Vagina (tissue), 2 donors: ENCODE results near the gene CBX2.

ENCODE experiments used
- CTCF ChIP-seq, 3 experiments: fragments of 450-650 bp in 2 of 3; fragments of 200-600 bp in 1 of 3; sonication (generic) in 1 of 3; IDR thresholded peaks; one replicate each; pipeline ENCODE4 v1.5.1; 2017 to 2019; ENCODE audit warnings: antibody characterized with exemption in 3 of 3, mild to moderate bottlenecking in 2 of 3, moderate library complexity in 2 of 3
- POLR2A ChIP-seq, 2 donors: fragments of 450-650 bp; IDR thresholded peaks; one replicate each; pipeline ENCODE4 v1.6.1; 2017; ENCODE audit warnings: antibody characterized with exemption in 2 of 2, mild to moderate bottlenecking in 2 of 2, moderate library complexity in 2 of 2
- POLR2AphosphoS5 ChIP-seq, 2 donors: sonication (generic); formaldehyde crosslinking; IDR thresholded peaks; one replicate each; pipeline ENCODE4 v1.9.0; 2017; ENCODE audit warnings: antibody characterized with exemption in 2 of 2, mild to moderate bottlenecking in 2 of 2, low read depth in 1 of 2; ENCODE audit not compliant: insufficient read depth in 1 of 2

GRCh38 chr17:79792984-79793923, 15.3 kb downstream of the CBX2 start:
- TF ChIP-seq POLR2A (IDR thresholded peaks at IDR 0.05) = no peak
- no peak for TF ChIP-seq CTCF (IDR thresholded peaks at IDR 0.05)
- TF ChIP-seq POLR2AphosphoS5 (IDR thresholded peaks at IDR 0.05; ENCODE audit: insufficient read depth in 1 of 2, low read depth in 1 of 2) = peak in 1 of 2 donors; percentile 56
